Stimulated activated naive CD8-positive, alpha-beta T cell treated with anti-CD3 and anti-CD28 coated beads, Interleukin-15, amount 100 ng/mL, for 72 hours (primary cell): ENCODE data around the gene FGFRL1.

Source experiments
- ATAC-seq: fragments of 150-1000 bp; cut with Tn5 transposase; 2 replicates; pipeline ENCODE4 v1.10.0; 2021; ENCODE audit warnings: mild to moderate bottlenecking, moderate library complexity
- DNase-seq, 2 donors: peaks; one replicate each; pipeline ENCODE4 v3.0.0; 2021 to 2022
- H3K27ac Mint-ChIP-seq, 2 donors: one replicate each; pipeline ENCODE4 v1.8.0; 2022; ENCODE audit warnings: mild to moderate bottlenecking in 2 of 2, mixed read lengths in 2 of 2, moderate library complexity in 2 of 2
- H3K27me3 Mint-ChIP-seq: one replicate; pipeline ENCODE4 v1.8.0; 2022; ENCODE audit warnings: mixed read lengths
- H3K4me1 Mint-ChIP-seq: one replicate; pipeline ENCODE4 v1.8.0; 2022; ENCODE audit warnings: mild to moderate bottlenecking, mixed read lengths
- H3K4me3 Mint-ChIP-seq, 2 donors: one replicate each; pipeline ENCODE4 v1.8.0; 2022; ENCODE audit warnings: mild to moderate bottlenecking in 2 of 2, mixed read lengths in 2 of 2, moderate library complexity in 1 of 2
- H3K9me3 Mint-ChIP-seq, 2 donors: one replicate each; pipeline ENCODE4 v1.8.0; 2022; ENCODE audit warnings: mixed read lengths in 2 of 2

FGFRL1 gene

GRCh38 chr4:986879-987623 lies 24.4 kb upstream of the FGFRL1 start, which contains the start of gene IDUA:
TSS of gene IDUA (plus strand) at chr4:987044. CDS start at chr4:987085, 41 bp downstream.
- Mint-ChIP-seq H3K4me1 (peaks cover 29% of the 10 kb centered on the region), H3K27me3 (no peaks in the 10 kb centered on the region), H3K9me3 (no peaks in the 10 kb centered on the region), H3K27ac (peak within 1 kb of the TSS; percentile 64 to 74), H3K4me3 (peak within 1 kb of the TSS; percentile 91 to 96)
- DNase-seq (peak; percentile 86 to 89), ATAC-seq (peak; percentile 89)

DNA sequence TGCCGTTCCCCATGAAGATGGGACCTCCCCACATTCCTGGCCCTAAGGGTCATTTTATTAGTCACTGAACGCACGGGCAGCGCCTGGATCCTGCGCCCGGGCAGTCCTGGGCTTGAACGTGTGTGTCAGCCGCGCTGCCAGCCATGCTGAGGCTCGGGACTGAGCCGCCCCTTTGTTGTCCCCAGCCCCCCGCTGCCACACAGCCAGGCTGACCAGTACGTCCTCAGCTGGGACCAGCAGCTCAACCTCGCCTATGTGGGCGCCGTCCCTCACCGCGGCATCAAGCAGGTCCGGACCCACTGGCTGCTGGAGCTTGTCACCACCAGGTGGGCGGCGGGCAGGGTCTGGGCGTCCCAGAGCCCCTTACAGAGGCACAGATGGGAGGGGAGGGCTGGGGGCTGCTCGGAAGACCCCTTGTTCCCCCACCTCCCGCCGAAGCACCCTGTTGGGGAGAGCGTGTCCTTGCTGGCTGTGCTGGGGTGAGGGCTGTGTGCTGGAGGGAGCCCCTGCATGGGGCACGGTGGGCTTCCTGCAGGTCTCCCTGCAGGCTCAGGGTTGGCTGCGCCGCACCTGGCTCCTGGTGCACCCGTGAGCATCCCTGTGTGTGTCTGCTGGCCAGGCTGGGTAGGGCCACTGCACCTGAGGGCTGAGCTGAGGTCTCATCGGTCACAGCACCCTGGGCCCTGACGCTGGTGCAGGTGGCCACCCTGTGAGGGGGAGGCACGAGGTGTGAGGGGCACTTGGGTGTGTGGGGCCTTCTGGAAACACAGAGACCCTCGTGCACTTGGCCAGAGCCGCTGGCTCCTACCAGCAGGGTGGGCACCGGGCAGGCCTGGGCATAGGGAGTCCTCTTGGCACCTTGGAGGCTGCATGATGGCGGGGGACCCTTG lies 23.6 kb upstream of the FGFRL1 start:
- Mint-ChIP-seq H3K9me3 (no peaks in the 10 kb centered on the region), H3K4me3 (peak overlapping the region; percentile 81 to 83), H3K27ac (no peak overlapping the region), H3K27me3 (no peaks in the 10 kb centered on the region), H3K4me1 (peaks cover 29% of the 10 kb centered on the region)
- ATAC-seq (no peak), DNase-seq (no peak)

DNA sequence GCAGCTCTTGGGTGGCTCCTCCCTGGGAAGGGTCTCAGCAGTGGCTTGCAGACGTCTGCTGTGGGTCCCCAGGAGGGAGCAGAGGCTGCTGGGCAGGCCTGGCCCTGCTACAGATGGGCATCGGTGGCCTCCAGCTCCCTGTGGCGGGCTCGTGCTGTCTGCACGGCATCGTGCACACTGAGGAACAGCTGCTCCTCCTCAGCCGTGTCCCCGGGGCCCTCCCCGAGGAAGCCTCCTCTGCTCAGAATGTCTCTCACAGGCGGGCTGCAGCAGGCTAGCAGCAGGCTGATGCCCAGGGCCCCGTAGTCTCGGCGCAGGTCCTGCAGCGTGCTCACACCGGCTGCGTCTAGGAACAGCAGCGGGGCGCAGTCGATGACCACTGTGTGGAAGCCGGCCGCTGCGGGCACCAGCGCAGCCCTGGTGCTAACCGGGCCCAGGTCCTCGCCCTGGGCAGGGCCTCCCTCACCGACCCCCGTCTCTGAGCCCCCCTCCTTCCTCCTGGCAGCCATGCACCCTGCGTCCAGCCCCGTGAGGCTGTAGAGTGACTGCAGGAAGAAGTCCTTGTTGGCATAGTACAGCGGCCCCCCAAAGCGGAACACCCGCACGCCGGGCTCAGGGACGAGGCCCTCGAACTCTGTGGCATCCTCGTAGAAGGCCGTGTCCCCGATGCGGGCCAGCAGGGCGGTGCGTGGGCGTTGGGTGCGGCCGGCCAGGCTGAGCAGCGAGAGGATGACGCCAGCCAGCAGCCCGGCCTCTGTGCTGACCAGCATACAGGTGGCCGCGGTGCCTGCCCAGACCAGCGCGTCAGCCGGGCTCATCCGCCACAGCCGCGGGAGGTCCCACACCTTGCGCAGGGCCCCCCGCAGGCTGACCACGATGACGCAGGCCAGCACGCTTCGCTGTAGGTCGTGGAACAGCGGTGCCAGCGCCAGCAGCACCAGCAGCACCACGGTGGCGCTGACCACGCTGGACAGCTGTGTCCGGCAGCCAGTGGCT lies 22.4 kb upstream of the FGFRL1 start:
- Mint-ChIP-seq H3K4me3 (no peak overlapping the region), H3K9me3 (no peaks in the 10 kb centered on the region), H3K4me1 (peaks cover 29% of the 10 kb centered on the region), H3K27ac (no peak overlapping the region), H3K27me3 (no peaks in the 10 kb centered on the region)
- no peak for ATAC-seq
- DNase-seq: no peak

DNA sequence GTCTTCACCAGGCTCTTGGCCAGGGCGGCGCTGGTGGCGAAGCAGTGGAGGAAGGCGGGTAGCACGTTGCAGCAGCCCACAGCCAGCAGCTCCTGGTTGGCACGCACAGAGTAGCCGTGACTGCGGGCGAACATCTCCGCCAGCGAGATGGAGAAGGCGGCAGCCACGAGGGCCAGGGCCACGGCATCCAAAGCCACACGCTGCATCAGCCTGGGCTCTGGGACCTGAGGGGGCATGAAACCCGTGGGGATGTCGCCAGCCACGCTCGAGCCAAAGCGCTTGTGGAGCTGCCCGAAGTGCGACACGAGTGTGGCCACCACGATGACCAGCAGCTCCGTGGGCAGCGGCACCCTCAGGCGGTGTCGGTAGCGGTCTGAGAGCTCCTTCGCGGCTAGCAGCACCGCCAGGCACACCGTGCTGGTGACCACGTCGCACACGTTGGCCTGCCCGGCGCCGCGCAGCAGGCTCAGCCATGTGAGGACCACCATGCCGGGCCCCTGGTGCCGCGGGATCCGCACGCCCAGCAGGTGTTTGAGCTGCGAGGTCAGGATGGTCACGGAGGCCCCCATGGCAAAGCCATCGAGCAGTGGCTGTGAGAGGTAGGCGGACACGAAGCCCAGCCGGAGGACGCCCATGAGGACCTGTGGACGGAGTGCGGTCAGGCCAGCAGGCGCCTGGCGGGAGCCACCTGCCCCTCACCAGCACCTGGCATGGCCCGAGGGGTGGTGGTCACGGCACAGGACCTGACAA lies 21.5 kb upstream of the FGFRL1 start:
- DNase-seq (no peak), ATAC-seq (no peak)
- no peak overlapping the region for H3K27ac Mint-ChIP-seq
- H3K9me3 Mint-ChIP-seq: no peaks in the 10 kb centered on the region
- peaks cover 27% of the 10 kb centered on the region for H3K4me1 Mint-ChIP-seq
- H3K4me3 Mint-ChIP-seq: no peak overlapping the region
- no peaks in the 10 kb centered on the region for H3K27me3 Mint-ChIP-seq

DNA sequence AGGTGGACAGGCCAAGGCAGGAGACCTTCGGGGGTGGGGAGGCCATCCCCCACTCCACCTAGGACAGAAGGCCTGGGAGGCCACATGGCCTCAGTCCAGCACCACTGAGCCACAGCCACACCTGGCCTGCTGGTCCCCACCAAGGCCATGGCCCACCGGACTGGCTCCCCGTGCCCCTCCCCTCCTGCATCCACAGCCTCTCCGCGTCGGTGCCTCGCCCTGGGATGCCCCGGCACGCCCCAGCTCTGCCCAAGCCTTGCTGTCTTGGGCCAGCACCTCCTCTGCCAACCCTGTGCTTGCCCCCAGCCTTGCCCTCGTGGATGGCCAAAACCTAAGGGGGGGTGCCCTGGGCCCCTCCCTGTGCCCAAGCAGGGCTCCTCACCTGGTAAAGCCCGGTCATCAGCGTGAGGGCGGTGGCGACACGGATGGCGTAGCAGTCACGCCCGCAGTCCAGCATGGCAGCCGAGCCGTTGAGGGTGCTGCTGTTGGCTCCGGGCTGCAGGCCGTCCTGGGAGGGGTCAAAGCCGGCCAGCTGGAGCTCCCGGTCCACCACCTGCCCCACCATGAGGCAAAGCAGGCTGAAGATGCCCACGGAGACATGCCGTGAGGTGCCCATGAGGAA lies 20.6 kb upstream of the FGFRL1 start:
- Mint-ChIP-seq H3K27me3 (peaks cover 6% of the 10 kb centered on the region), H3K4me3 (no peak overlapping the region), H3K4me1 (peaks cover 17% of the 10 kb centered on the region), H3K27ac (no peak overlapping the region), H3K9me3 (no peaks in the 10 kb centered on the region)
- ATAC-seq (no peak), DNase-seq (no peak)

DNA sequence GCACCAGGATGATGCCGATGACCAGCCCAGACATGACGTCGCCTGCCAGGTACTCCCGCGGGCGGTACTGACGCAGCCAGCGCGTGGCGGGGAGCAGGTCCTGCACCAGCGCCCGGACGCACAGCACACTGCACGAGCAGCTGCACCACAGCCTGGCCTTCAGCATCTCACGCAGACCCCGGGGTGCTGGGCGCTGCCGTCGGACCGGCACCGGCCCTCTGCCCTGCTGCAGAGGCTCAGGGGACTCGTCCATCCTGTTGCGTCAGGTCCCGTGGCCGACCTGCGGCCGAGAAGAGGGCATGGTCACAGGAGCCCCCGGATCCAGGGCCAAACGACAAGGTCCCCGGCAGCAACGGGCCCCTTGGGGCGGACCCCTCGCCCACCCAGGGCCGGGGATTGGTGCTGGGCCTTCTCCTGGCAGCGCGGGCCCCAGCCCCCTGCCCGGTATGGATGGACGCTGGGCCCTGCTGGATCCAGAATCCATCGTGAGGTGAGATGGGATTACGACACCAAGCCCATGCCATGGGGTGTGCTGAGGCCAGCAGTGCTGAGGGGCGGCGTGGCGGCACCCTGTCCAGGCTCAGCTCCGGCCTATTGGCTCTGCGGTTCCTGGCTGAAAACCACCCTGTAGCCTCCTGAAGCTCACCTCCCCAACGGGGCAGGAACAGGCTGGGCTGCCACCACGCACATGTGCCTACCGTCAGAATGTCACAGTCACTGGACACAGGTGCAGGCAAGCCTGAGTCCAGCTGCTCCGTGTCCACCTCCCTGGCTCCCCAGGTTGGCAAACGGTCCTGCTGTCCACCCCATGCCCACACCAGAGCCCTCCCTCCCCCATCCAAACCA lies 19.8 kb upstream of the FGFRL1 start:
- Mint-ChIP-seq H3K4me1 (peaks cover 15% of the 10 kb centered on the region), H3K9me3 (no peaks in the 10 kb centered on the region), H3K27ac (no peak overlapping the region), H3K4me3 (no peak overlapping the region), H3K27me3 (peaks cover 14% of the 10 kb centered on the region)
- DNase-seq (no peak), ATAC-seq (no peak)

GRCh38 chr4:992297-993110 lies 18.9 kb upstream of the FGFRL1 start:
- DNase-seq (no peak), ATAC-seq (no peak)
- H3K4me1 Mint-ChIP-seq: peaks cover 17% of the 10 kb centered on the region
- H3K27me3 Mint-ChIP-seq: peaks cover 21% of the 10 kb centered on the region
- H3K4me3 Mint-ChIP-seq: no peak overlapping the region
- H3K27ac Mint-ChIP-seq: peak overlapping the region in 1 of 2 donors; percentile 34
- no peaks in the 10 kb centered on the region for H3K9me3 Mint-ChIP-seq

DNA sequence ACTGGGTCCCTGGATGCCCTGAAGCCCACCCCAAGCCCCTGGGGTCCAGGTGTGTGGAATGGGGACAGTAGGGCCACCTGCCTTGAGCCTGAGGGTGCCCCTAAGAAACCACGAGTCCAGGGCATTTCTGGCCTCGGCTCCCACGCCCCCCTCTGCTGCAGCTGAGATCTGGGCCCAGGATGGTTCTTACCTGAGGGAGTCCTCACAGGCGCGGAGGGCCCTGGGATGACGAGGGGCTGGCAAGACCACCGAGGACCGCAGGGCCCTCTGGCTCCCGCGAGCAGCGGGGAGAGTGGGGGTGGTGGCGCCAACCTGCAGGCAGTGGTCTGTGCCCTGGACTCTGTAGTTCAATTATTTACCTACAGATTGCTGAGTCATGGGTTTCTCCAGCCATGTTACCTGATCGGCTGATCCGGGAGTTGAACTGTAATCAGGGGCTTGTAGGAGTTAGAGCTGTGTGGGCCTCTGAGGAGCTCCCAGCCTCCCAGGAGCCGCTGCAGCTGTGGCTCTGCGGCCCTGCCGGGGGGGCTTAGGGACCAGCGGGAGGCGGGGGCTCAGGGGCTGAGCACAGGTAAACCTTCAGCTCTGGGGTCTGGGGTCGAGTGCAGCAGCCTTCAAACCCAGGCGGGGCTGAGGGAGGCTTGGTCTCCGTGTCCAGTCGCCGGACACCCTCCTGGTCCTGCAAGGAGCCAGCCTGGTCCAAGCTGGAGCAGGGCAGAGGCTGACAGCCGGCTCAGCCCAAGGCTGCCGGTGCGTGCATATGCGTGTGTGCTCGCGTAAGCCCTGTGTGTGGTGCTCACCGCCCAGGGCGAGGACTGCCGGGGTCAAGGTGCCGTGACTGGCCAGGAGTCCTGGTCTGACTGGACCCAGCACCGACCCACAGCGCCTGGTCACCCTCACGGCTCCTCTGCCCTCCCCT lies 18.1 kb upstream of the FGFRL1 start, which contains the start of gene SLC26A1:
Gene SLC26A1, minus strand, starts transcription at position 294 of the 919 bp plus-strand sequence. CDS start 1,701 bp downstream, outside the sequence.
- DNase-seq (no peak), ATAC-seq (no peak)
- H3K4me3 Mint-ChIP-seq: no peak within 1 kb of the TSS
- peaks cover 15% of the 10 kb centered on the region for H3K4me1 Mint-ChIP-seq
- peaks cover 29% of the 10 kb centered on the region for H3K27me3 Mint-ChIP-seq
- no peaks in the 10 kb centered on the region for H3K9me3 Mint-ChIP-seq
- H3K27ac Mint-ChIP-seq: peak within 1 kb of the TSS in 1 of 2 donors; percentile 34

- H3K4me3 Mint-ChIP-seq: no peak overlapping the region
- no peaks in the 10 kb centered on the region for H3K9me3 Mint-ChIP-seq
- ATAC-seq (no peak), DNase-seq (no peak)
- H3K27me3 Mint-ChIP-seq: peaks cover 50% of the 10 kb centered on the region
- H3K4me1 Mint-ChIP-seq: peaks cover 21% of the 10 kb centered on the region
- H3K27ac Mint-ChIP-seq: no peak overlapping the region
Observed at GRCh38 chr4:995311-996026, 16.0 kb upstream of the FGFRL1 start.

- no peak for ATAC-seq
- peak overlapping the region in 1 of 2 donors; percentile 46 for H3K4me3 Mint-ChIP-seq
Observed at GRCh38 chr4:996030-996996, 15.1 kb upstream of the FGFRL1 start.

More at GRCh38 chr4:996030-996996, 15.1 kb upstream of the FGFRL1 start:
- H3K9me3 Mint-ChIP-seq: no peaks in the 10 kb centered on the region
- DNase-seq: no peak
- H3K27ac Mint-ChIP-seq: no peak overlapping the region
- peaks cover 21% of the 10 kb centered on the region for H3K4me1 Mint-ChIP-seq
- H3K27me3 Mint-ChIP-seq: peaks cover 58% of the 10 kb centered on the region
